Calu3 (cell line): ENCODE data around the gene TIMP2. TPM values are rescaled to one million over a fixed set of nuclear protein-coding genes. Genes with fewer than 3 reads are reported as not detected.

Experiments used
- BruUV-seq: library from RNA; stranded (reverse); fragments of 400-500 nt; replicated peaks from 2 replicates; lab custom pipeline; 2021; lab: Mats Ljungman, UMichigan
- CTCF ChIA-PET: fragments of 300-600 bp; sonication (Branson Sonifier 250); formaldehyde crosslinking; loops from one replicate; lab custom pipeline; 2022; ENCODE audit warnings: antibody characterized with exemption; lab: Charles Lee
- DNase-seq: peaks from one replicate; pipeline ENCODE4 v3.0.0; 2022
- H3K27ac Mint-ChIP-seq: one replicate; pipeline ENCODE4 v1.8.0; 2022; ENCODE audit warnings: mixed read lengths; ENCODE audit not compliant: unreplicated experiment
- H3K27me3 Mint-ChIP-seq: one replicate; pipeline ENCODE4 v1.8.0; 2022; ENCODE audit warnings: mixed read lengths; ENCODE audit not compliant: unreplicated experiment
- H3K36me3 Mint-ChIP-seq: one replicate; pipeline ENCODE4 v1.8.0; 2022; ENCODE audit warnings: mild to moderate bottlenecking, moderate library complexity, mixed read lengths; ENCODE audit not compliant: insufficient read depth, unreplicated experiment
- H3K4me1 Mint-ChIP-seq: one replicate; pipeline ENCODE4 v1.8.0; 2022; ENCODE audit warnings: mild to moderate bottlenecking, low read depth, mixed read lengths; ENCODE audit not compliant: unreplicated experiment
- H3K4me3 Mint-ChIP-seq: one replicate; pipeline ENCODE4 v1.8.0; 2022; ENCODE audit warnings: mild to moderate bottlenecking, low read depth, moderate library complexity, mixed read lengths; ENCODE audit not compliant: unreplicated experiment
- H3K9me3 Mint-ChIP-seq: one replicate; pipeline ENCODE4 v1.8.0; 2022; ENCODE audit warnings: low read depth, mixed read lengths; ENCODE audit not compliant: unreplicated experiment
- intact Hi-C: fragments of 100-400 bp; cut with micrococcal nuclease; formaldehyde crosslinking; loops from one replicate; pipeline ENCODE4 v1.10.0; 2022; ENCODE audit not compliant: unreplicated experiment
- total RNA-seq: library from RNA; stranded (reverse); gene quantifications from 2 replicates; pipeline ENCODE4 v1.2.3, GENCODE V29; 2022
- TF ChIP-seq, protein P1 (sequence below): fragments of 200-600 bp; IDR thresholded peaks from one replicate; pipeline ENCODE4 v1.8.0; 2022; ENCODE audit warnings: antibody characterized with exemption; ENCODE audit not compliant: unreplicated experiment

The TIMP2 gene
- total RNA-seq, 1 experiment from 2014 or later: 246 TPM

DNA sequence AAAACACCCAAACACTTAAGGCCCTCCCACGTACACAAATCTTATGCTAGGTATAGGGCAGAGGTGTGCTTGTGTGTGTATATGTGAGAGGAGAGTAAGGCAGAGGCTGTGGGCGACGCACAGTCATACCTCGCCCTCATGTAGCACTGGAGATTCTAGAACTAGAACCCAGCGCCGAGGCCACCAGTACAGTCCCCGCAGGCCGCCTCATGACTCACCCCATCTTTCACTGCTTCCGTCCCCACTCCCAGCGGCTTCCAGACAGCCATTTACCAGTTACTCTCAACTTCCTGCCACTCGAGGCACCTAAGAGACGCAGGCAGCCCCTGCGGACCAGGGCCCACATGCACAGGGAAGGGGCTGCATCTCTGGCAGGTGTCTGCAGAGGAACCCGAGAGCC lies 119.9 kb downstream of the TIMP2 start:
- H3K4me3 Mint-ChIP-seq: no peak overlapping the region
- no peaks in the 10 kb centered on the region for H3K9me3 Mint-ChIP-seq
- intact Hi-C loops: no loop called here
- CTCF ChIA-PET: interaction anchor here (0.7 kb wide), 1 partner anchor 13 kb away, joined by 3 read pairs; no protein-coding TSS in a partner anchor
- H3K27ac Mint-ChIP-seq: no peak overlapping the region
- no peaks in the 10 kb centered on the region for H3K27me3 Mint-ChIP-seq
- peaks cover 45% of the 10 kb centered on the region for H3K36me3 Mint-ChIP-seq
- H3K4me1 Mint-ChIP-seq: no peaks in the 10 kb centered on the region
- BruUV-seq: no TSS peak
- TF ChIP-seq, protein P1, sequence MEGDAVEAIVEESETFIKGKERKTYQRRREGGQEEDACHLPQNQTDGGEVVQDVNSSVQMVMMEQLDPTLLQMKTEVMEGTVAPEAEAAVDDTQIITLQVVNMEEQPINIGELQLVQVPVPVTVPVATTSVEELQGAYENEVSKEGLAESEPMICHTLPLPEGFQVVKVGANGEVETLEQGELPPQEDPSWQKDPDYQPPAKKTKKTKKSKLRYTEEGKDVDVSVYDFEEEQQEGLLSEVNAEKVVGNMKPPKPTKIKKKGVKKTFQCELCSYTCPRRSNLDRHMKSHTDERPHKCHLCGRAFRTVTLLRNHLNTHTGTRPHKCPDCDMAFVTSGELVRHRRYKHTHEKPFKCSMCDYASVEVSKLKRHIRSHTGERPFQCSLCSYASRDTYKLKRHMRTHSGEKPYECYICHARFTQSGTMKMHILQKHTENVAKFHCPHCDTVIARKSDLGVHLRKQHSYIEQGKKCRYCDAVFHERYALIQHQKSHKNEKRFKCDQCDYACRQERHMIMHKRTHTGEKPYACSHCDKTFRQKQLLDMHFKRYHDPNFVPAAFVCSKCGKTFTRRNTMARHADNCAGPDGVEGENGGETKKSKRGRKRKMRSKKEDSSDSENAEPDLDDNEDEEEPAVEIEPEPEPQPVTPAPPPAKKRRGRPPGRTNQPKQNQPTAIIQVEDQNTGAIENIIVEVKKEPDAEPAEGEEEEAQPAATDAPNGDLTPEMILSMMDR: no peak
- DNase-seq: no peak

DNA sequence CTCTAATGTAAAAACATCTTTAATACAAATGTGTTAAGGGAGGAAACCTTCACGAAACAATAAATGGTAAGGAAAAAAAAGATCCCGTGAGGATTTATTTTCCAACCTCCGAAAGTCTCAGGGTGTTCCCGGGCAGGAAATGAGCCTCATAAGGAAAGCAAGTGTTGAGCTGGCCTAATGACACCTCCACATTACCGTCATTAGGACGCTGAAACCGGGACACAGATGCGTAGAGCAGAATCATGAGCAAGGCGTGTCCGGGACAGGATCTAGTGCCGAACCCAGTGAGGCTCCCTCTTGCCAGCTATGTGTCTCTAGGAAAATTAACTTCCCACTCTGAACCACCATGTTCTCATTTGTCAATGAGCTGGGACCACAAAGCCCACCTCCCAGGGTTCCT lies 120.4 kb downstream of the TIMP2 start:
- Mint-ChIP-seq H3K9me3 (no peaks in the 10 kb centered on the region), H3K36me3 (peaks cover 40% of the 10 kb centered on the region), H3K4me1 (no peaks in the 10 kb centered on the region), H3K27me3 (no peaks in the 10 kb centered on the region), H3K4me3 (no peak overlapping the region), H3K27ac (no peak overlapping the region)
- TF ChIP-seq, protein P1: no peak
- CTCF ChIA-PET: interaction anchor here (0.7 kb wide), 1 partner anchor 14 kb away, joined by 3 read pairs; no protein-coding TSS in a partner anchor
- intact Hi-C loops: no loop called here
- DNase-seq: no peak
- no TSS peak for BruUV-seq

DNA sequence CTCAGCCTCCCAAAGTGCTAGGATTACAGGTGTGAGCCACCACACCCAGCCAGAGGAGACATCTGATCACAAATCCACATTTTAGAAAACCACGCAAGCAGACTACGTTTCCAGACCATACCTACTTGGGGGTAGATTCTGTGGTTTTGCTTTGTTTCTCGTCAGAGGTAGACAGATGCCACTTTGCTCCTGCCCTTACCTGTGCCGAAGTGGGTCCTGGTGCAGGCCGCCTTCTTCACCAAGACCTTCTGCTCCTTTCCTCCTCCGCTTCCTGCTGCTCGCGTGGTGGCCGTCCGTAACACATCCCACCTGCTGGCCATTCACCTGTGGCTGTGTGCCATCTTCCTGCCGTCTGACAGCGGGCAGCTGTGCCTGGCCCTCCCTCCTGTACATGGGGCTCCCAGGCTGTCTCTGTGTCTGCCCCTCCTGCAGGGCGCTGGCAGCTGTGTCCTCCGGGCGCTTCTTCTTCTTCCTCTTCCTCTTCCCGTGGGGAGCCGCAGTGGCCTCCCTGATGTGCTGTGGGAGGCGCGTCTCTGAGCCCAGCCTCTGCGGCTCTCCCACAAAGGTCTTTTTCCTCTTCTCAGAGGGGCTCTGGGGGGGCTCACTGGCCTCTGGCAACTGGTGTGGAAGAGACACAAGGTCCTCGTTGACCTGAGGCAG lies 121.9 kb downstream of the TIMP2 start:
- Mint-ChIP-seq H3K27me3 (no peaks in the 10 kb centered on the region), H3K4me1 (peaks cover 8% of the 10 kb centered on the region), H3K9me3 (no peaks in the 10 kb centered on the region), H3K27ac (no peak overlapping the region), H3K36me3 (peaks cover 42% of the 10 kb centered on the region), H3K4me3 (no peak overlapping the region)
- no peak for DNase-seq
- CTCF ChIA-PET: no interaction called here
- intact Hi-C loops: no loop called here
- BruUV-seq: no TSS peak
- TF ChIP-seq, protein P1: no peak

Other genes with a start within 250 kb of the TIMP2 start
- gene CYTH1, start 143.1 kb downstream of the TIMP2 start, total RNA-seq: 30.3 and 40.5 TPM in 2 replicates
- 79.5 and 84.3 TPM in 2 replicates for gene USP36, start 84.6 kb downstream of the TIMP2 start, total RNA-seq
- 4.6 and 6.0 TPM in 2 replicates for gene CEP295NL, start 22.2 kb downstream of the TIMP2 start, total RNA-seq
- gene LGALS3BP, start 54.5 kb upstream of the TIMP2 start, total RNA-seq: 747 and 1,100 TPM in 2 replicates
- gene CANT1, start 84.4 kb upstream of the TIMP2 start, total RNA-seq: 95.7 and 115 TPM in 2 replicates
- gene C1QTNF1, start 98.8 kb upstream of the TIMP2 start, total RNA-seq: 3.1 and 3.3 TPM in 2 replicates
- 57.1 and 58.0 TPM in 2 replicates for gene ENGASE, start 149.4 kb upstream of the TIMP2 start, total RNA-seq